ENCODE measurements around the gene PRKN.
"Not testable (repeated sequence)": the region's sequence is repeated elsewhere in the genome, so short reads cannot be mapped to it uniquely, and the experiment has no call there.

The PRKN gene

DNA sequence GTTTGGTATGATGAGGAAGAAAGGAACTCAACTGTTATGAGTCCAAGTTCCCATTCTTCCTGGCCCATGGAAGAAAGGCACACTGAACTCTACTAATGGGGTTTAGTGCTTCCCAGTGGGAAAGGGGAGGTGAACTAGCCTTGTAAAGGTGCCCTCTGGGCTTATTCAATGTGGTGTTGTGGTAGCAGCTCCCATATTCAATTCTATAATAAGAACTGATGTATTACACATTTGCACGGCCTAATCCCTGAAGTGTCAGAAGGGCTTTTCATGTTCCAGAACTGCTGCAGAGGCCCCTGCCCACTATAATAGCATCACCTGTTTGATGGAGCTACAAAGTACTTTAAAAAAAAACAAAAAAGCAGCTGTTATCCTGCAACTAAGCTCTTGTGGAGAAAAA lies 17.1 kb downstream of the PRKN start:
- no peak for FAIRE-seq

DNA sequence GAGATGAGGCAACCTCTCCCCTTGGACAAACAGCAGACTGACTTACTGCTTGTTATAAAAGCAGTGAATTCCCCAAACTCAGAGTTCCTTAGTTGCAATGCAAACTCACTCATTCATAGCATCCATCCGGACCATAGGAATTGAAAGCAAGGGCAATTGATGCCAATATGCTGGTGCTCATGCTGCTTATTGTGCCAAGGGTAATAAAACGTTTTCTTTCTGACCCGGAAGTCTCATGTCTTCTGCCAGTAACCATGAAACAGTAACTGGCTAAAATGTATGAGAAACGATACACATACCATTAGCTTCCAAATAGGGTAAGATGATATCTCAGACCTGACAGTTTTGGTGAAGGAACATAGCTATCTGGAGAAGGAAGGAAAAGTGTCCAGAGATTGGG lies 18.1 kb downstream of the PRKN start:
- FAIRE-seq: no peak

DNA sequence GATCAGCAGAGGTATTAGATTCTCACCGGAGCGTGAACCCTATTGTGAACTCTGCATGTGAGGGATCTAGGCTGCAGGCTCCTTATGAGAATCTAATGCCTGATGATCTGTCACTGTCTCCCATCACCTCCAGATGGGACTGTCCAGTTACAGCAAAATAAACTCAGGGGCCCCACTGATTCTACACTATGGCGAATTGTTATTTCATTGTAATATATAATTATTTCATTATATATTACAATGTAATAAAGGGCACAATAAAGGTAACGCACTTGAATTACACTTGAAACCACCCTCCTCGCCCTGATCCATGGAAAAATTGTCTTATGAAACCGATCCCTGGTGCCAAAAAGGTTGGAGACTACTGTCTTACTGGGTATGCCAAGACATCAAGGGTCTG lies 18.6 kb downstream of the PRKN start:
- no peak for FAIRE-seq

DNA sequence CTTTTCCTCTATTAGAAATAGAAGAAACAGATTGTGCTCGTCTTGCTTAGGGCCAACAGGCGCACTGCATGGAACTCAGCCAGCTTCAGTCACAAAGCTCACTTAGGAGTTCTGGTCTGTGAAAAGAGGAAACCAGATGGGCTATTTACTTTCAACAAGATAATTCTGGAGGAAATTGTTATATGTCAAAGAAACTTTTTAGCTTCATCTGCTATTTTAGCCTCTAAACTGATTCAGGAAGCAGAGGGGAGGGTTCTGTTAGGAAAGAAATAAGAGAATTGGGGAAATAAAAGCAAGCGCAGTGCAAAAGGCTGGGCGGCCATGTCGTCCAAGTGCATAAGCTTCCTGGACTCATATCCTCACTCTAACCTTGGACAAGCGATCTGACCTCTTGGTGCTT lies 21.3 kb downstream of the PRKN start:
- FAIRE-seq: no peak

DNA sequence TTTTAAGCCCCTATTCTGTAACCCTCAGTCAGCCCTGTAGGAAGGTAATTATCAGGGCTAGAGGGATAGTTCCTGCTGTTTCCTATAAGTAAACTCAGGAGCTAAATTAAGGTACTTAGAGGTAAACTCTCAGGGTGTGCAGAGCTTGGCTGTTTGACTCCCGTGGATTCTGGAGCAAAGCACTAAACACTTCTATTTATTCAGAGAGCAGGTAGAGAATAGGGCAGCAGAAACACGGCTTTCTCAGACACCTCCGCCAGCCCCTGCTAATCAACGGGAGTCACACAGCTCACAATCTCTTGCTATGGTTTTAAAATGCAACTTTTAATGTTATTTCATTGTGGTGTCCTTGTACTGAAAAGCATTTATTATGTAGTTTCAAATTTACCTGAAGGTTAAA lies 21.8 kb downstream of the PRKN start:
- FAIRE-seq: no peak

DNA sequence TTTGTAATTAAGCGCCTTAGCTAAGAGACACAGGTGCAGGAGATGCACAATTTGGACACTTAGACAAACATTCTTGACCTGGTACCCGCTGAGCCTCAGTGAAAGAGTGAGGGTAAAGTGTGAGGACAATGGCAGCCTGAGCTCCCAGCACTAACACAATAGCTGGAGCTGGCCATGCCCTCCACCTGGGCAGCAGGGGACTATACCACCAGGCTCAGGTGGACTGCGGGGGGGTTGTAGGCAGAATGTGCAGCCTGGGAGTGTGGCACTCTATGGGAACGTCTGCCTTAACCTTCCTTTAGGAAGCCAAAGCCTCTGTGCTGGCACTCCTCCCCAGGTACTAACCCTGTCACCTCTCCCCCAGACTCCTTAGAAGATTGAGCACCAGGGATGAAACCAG lies 23.6 kb downstream of the PRKN start:
- FAIRE-seq: no peak

DNA sequence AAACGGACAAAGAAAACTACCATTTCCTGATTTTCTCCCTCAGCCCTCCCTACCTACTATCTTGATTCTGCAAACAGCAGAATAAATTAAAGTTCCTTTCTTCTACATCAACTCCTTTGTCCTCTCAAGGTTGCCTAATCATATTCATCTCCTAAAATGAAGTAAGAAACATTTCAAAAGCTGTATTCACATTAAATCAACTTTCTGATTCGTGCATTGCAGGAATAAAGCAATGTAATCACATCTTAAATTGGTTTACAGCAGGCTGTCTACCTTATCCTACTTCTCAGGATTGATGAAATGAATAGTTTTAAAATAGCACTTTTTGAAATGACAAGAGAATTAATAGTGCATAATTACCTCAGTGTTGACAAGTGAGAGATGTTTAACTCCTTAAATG lies 25.1 kb downstream of the PRKN start:
- no peak for FAIRE-seq

DNA sequence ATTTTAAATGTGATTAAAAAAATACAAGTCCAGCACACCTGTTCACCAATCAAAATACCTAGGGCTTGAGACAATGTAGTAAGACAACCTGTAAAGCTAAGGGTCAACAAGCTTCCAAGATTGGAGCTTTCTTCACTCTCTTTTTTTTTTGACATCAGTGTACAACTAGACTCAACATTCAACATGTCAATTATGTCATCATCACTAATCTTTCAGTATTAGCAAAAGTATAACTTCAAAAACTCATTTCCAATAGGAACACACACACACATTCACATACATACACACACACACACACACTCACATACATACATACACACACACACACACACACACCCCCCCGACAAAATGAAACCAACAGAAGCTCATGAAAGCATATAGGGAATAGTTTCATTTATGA lies 26.0 kb downstream of the PRKN start:
- FAIRE-seq: no peak

DNA sequence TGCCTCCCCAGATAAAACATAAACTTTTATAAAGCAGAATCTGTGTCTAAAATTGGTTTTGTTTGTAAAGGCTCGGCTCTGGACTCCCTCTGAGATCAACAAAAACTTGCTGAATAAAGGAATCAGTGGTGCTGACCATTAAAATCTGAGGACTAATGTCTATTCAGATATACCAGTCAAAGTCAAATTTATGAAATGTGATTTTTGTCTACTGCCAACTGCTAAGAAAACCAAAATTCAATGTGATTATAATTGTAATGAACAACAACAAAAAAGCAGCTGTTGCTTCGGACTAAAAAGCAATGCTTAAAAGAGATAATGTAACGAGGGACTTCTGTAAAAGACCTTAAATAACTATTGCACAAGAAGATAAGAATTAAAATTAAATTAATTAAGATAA lies 26.6 kb downstream of the PRKN start:
- FAIRE-seq: no peak

DNA sequence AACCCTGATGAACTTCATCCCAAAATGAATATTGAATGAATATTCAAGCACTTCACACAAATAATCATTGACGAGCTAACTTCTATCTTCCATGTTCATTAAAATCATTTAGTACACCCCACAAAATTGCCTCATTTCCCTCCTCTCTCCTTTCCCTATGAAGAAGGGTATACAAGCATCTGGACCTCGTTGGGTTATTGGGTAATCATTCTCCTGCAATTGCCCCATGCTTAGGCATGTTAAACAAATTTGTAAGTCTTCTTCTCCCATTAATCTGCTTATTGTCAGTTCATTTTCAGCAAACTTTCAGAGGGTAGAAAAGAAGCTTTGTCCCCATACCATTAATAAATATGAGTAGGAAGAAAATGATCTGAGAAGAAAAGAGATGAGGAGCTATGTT lies 27.6 kb downstream of the PRKN start:
- FAIRE-seq: no peak

DNA sequence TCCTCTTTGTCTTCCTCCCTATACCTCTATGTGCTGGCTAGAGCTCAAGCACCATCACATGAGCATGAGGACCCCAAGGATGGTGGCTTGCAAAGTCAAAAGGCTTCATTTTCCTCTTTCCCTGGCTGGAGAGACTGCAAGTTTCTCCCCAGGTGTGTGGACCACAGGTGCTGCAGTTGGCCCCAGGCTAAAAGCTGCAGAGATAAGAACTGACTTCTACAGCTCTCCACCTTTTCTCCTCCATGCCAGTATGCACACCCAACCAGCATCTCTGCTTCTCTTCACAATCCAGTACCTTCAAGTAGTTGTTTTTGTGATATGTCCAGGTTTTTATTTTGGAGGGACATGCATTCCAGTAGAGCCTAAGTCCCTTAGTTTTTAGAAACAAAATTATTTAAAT lies 29.1 kb downstream of the PRKN start:
- FAIRE-seq: no peak

DNA sequence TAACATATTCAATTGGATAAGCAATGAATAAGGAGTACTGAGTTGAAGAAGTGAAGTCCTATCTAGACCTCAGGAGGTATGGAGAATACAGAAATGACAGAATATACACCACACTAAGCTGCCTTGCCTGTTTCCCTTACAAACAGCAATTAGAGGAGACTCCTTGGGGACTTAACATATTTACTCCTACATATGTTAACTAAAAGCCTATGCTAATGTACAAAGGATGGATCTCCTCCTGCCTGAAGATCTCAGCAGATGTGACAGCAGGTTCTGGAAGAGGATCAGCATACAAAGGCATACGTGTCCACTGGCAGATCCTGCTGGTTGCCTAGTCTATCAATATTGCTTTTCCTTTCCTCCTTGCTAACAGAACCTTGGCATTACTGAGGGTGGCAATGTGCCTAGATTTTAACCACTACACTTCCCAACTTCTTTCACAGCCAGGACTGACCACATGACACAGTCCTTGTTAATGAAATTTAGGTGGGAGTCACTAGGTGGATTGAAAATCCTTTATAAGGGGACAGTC lies 29.6 kb downstream of the PRKN start:
- no peak for FAIRE-seq

DNA sequence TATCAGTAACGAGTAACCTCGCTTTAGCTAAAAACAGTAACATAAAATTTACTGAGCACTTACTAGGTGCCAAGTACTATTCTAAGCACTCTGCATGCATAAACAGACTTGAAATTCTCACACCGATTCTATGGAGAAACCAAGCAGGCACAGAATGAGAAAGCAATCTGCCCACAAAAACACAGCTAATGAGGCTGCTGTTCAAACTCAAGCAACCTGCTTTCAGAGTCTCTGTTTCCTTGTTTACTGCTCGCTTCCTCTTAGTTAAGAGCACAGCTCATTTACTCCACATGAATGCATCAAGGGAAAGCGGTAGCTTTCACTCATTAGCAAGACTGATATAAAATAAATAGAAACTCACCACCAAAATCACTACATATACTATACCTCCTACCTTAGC lies 37.4 kb downstream of the PRKN start:
- no peak for FAIRE-seq

DNA sequence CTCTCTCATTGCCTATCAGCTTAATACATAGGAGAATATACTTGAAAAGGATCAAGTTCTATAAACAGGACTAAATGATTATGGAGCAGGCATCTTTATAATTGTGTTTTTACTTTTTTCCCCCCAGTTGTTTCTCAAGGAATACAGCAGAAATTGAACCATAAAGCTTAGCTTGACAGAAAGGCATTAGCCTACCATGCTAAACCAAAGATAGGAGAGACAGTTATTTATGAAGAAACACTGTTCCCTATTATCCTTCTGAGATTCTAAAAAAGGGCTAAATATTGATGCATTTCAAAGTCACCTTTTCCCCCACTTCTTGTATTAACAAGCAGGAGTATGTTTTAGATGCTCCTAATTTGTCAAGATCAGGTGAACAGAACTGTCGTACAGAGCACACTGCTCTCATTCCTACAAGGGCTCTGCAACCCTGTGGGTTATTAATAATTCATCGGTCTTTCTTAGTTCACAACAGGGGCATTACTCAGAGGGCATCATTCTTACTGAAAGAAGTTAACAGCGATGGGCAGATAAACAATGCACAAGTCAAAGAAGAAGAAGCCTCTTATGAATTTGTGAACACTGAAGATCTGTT lies 38.7 kb downstream of the PRKN start:
- FAIRE-seq: no peak

DNA sequence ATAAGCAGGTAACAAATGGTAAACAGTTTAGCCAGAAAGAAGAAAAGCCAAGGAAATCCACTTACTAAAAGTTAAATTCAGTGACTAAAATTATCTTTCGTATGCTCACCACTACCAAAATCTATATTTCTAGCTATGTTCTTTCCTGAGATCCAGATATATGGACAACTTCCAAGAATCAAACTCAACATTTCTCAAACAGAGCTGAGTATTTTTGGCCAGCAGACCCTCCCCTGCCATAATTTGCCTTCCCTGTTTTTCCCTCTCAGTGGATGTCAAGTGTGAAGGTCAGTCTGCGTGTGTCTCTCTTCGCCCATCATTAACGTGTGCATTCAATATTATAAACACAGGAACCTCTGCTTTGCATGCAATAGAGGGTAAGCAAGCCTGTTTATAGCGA lies 42.0 kb downstream of the PRKN start:
- no peak for FAIRE-seq

DNA sequence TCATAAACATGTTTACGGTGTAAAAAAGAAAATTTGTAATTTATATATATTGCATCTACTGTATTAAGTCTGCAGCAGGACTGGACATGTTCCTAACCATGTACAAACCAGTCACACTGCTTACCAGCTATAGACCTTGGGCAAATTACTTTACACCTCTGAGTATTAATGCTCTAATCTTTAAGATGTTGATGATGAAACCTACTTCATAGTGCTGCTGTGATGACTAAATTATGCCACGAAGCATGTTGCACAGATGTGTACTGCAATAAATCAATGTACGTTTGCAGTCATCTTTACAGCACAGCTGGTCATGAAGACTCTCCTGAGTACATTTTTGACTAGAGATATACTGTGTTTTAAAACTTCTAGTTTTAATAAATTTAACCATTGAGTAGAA lies 42.6 kb downstream of the PRKN start:
- FAIRE-seq: no peak

DNA sequence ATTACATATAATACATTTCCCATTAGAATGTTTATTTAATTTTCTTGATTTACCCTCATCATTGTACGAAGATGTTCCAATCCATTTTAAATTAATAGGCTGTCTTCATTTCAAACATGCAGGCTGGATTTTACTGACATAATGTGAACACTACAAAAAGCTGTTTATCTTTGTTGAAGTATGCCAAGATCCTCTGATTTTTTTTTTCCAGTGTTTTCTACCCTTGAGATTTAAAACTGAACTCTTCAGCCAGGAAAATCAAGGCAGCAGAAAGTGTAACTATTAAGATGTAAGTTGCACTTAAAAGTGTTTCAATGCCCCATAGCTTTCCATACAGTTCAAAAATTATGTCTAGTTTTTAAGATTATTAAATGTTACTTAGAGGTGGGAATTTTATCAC lies 43.5 kb downstream of the PRKN start:
- no peak for FAIRE-seq

DNA sequence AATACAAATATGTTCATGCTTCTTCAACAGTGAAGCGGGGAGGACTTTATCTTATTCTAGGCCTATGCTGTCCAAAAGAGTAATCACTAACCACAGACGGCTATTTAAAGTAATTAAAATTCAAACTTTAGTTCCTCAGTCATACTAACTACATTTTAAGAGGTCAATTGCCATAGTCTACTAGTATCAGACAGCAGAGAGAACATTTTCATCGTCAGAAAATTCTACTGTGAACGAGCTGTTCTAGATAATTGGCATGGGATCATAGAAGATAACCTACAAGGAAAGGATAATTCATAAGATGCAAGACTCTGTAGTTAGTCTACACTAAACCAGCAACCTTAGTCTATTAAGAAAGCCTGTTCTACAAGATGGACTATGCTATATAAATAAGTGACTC lies 44.4 kb downstream of the PRKN start:
- FAIRE-seq: no peak

DNA sequence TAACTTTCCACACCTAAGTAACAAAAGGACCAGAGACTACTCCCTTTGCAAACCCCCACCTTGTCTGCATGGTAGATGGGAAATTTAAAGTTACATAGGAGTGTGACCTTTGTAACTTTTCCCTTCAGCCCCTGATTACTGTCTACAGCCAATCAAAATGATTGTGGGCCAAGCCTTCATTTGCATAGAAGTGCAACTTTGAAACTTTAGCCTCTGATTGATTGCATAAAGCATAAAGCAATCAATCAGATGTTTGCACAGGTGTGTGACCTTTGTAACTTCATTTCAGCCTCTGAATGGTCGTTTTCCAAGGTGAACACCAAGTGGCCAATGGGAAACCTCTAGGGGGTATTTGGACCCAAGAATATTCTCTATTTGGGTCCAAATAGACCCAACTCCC lies 46.1 kb downstream of the PRKN start:
- FAIRE-seq: no peak

DNA sequence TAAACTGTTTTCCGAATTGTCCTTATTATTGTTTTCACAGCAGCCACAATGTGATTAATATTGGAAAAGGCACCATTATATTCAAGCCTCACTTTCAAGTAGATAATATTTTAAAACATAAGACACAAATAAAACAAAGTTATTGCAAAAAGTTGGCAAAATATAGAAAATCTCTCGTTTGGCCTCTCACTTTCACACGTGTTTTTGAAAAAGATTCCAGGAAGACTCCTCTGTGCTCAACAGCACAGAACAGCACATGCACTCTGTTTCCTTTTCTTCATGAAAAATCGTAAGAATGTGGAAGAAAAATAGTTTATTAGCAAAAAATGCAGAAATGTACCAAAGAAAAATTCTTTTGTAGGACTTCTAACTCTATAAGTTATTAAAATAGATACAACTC lies 46.7 kb downstream of the PRKN start:
- no peak for FAIRE-seq

DNA sequence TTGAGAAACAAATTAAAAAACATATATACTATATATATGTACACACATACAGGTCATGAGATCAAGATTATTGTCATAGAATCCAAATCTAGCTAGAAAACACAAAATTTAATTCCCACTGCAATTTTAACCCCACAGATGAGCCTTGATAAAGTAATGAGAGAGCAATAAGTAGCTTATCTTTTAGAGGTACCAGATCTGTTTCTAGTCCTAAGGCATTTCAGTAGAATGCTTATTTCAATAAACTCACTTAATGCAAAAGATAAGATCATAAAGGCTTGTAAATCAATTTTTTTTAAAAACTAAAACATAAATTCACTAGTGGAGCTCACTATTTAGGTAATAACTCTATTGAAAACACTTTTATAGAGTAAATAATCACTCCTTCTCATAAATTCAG lies 47.2 kb downstream of the PRKN start:
- FAIRE-seq: no peak

DNA sequence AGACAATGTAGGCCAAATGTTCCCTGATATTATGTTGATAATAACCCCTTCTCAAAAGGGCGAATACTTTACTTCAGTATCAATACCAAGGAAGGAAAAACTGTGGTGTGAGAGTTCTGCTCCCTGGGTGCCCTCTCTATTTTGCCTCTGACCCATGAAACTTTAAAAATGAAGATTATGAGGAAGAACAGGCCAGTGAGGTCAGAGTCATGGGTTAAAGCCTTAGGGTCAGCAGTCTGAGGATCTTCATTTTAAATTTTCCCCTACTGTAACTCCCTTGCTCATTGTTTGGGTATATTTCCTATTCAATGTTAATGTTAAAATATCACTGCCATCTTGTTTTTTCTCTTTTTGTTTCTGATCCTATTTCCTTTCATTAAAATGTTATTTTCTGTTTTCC lies 47.9 kb downstream of the PRKN start:
- no peak for FAIRE-seq

DNA sequence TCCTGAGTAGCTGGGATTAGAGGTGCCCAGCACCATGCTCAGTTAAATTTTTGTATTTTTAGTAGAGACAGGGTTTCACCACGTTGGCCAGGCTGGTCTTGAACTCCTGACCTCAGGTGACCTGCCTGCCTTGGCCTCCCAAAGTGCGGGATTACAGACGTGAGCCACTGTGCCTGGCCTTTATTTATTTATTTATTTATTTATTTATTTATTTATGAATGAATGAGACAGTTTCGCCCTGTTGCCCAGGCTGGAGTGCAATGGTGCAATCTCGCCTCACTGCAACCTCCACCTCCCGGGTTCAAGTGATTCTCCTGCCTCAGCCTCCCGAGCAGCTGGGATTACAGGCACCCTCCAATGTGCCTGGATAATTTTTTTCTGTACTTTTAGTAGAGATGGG lies 48.7 kb downstream of the PRKN start:
- not testable (repeated sequence) for FAIRE-seq

DNA sequence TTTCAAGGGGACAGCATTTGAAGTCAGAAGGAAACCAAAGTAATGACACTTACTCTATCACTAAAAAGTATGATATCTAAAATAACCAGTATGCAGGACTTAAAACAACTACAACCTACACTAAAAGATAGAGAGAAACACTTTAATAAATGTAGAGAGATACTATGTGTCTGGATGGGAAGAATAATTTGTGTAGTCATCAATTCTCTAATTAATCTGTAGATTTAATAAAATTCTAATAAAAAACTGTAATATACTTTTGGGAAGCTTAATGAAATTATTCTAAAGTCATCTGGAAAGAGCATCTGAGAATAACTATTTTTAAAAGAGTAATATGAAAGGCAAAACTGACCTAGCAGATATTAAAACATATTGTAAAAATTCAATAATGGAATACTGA lies 52.1 kb downstream of the PRKN start:
- no peak for FAIRE-seq

DNA sequence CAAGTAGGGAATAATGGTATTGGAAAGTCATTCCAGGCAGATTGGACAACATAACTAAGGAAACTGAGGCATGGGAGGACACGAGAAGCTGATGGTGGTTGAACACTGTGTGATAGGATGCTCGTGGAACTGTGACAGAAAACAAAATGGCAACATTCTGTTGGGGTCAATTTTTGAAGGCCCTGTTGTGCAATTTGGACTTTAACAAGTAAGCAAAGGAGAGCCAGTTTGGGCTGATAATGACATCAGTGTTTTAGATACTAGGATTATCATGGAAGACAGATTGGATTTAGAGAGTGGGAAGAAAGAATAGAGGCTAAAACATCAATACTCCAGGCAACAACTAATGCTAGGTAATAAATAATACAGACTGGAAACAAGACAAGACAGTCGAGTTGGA lies 53.1 kb downstream of the PRKN start:
- no peak for FAIRE-seq

All from TTC549 (cell line).